Left lung (tissue), 10 donors: Measurements from ENCODE around the gene ZNF492. TPM values are rescaled to one million over a fixed set of nuclear protein-coding genes. Genes with fewer than 3 reads are reported as not detected.

Experiments
- ATAC-seq: fragments of 200-7000 bp; cut with Tn5 transposase; one replicate; pipeline ENCODE4 v1.9.1; 2020; ENCODE audit warnings: moderate library complexity
- DNase-seq, 4 donors: peaks; one replicate each; pipeline ENCODE4 v3.0.0-alpha.2; 2013 to 2020
- H3K27ac ChIP-seq, 2 donors: fragments of 200-600 bp; sonication (generic) in 1 of 2; one replicate each; pipeline versions ENCODE4 v1.5.0 to v1.8.0; 2020 to 2021
- H3K27me3 ChIP-seq, 2 donors: fragments of 200-600 bp; sonication (generic) in 1 of 2; one replicate each; pipeline versions ENCODE4 v1.5.0 to v1.8.0; 2020 to 2021
- H3K36me3 ChIP-seq, 2 donors: fragments of 200-600 bp; sonication (generic) in 1 of 2; one replicate each; pipeline versions ENCODE4 v1.5.0 to v1.8.0; 2020 to 2021
- H3K4me1 ChIP-seq, 2 donors: fragments of 200-600 bp; one replicate each; pipeline ENCODE4 v1.8.0; 2021
- H3K4me3 ChIP-seq, 2 donors: fragments of 200-600 bp; sonication (generic) in 1 of 2; one replicate each; pipeline versions ENCODE4 v1.5.0 to v1.8.0; 2020 to 2021; ENCODE audit warnings: mild to moderate bottlenecking in 1 of 2
- H3K9me3 ChIP-seq, 2 donors: fragments of 200-600 bp; sonication (generic) in 1 of 2; one replicate each; pipeline versions ENCODE4 v1.5.0 to v1.8.0; 2020 to 2021
- CTCF ChIP-seq, 2 donors: fragments of 200-600 bp; sonication (generic) in 1 of 2; IDR thresholded peaks; one replicate each; pipeline versions ENCODE4 v1.5.0 to v1.8.0; 2021; ENCODE audit warnings: antibody characterized with exemption in 2 of 2
- intact Hi-C, 2 donors: fragments of 100-400 bp; cut with DNase I; formaldehyde crosslinking; loops; one replicate each; pipeline versions ENCODE4 v1.11.2 to v1.14.2; 2022
- polyA plus RNA-seq, 6 donors: library from polyadenylated mRNA; unstranded; fragments of 120-200 nt; gene quantifications; one replicate each; pipeline ENCODE4 v1.2.1, GENCODE V29; 2013; ENCODE audit not compliant: insufficient read length in 6 of 6
- total RNA-seq, 2 donors: library from RNA; stranded (reverse); fragmentation: NEBNext Ultra II Directional; extraction: Animal tissue kit (Norgen Biotek cat#: 25700); gene quantifications; one replicate each; pipeline ENCODE4 v1.2.1, GENCODE V29; 2021
- donor health status: DM: no; HTN: yes; CAD: no.
- donor health status: DM: no; HTN: no; CAD: no.

Gene ZNF492
- total and polyA plus RNA-seq, 8 donors: 0.23 to 3.8 (median 2.2) TPM

DNA sequence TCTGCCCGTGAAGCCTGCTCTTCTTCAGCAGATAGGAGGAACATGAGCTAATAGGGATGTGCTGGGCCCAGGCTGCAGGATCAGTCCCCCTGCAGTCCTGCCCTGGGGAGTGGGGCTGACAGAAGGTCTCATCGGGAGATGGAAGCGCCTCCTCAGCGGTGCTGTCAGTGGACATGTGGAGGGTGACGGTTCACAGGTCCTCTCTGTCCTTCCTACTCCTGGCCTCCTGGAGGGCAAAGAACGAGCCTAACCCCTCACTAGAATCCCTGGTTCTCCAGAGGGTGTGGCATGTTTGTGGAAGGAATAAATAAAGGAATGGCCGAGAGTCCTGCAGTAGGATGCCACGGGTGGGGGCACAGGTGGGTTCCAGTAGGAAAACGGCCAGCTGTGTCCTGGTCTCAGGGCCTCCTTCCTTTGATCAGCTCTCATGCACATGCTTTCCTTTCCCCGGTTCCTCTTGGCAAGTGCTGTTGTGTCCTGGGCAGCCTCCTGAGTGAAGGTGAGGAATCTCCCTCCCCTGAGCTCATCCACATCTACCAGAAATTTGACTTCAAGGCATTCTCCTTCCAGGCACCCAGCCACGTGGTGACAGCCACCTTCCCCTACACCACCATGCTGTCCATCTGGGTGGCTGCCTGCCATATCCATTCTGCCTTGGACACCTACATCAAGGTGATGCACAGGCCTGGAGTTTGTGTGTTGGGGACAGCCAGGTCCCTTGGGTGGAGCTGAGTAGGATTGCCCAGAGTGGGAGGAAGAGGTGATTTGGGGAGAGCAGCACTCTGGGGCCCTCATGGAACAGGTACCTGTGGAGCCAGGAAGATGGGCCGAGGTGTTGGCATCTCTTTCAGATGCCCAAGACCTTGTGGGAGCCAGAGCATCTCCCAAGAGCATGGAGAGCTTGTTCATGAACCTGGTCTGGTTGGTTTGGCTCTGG, 28.6 kb upstream of the ZNF492 start:
- H3K27ac ChIP-seq: no peak overlapping the region
- intact Hi-C loops: no loop called here
- H3K27me3 ChIP-seq: peaks cover 0 to 6% of the 10 kb centered on the region in 2 donors
- DNase-seq: no peak
- peaks cover 0 to 74% of the 10 kb centered on the region in 2 donors for H3K9me3 ChIP-seq
- no peak for TF ChIP-seq CTCF (IDR thresholded peaks at IDR 0.05)
- H3K36me3 ChIP-seq: no peaks in the 10 kb centered on the region
- ATAC-seq: no peak
- no peaks in the 10 kb centered on the region for H3K4me1 ChIP-seq
- H3K4me3 ChIP-seq: no peak overlapping the region

- Histone ChIP-seq H3K27me3 (no peaks in the 10 kb centered on the region), H3K4me1 (no peaks in the 10 kb centered on the region), H3K27ac (no peak overlapping the region), H3K36me3 (no peaks in the 10 kb centered on the region), H3K4me3 (no peak overlapping the region), H3K9me3 (peaks cover 0 to 72% of the 10 kb centered on the region in 2 donors)
- ATAC-seq: no peak
- no peak for DNase-seq
- TF ChIP-seq CTCF (IDR thresholded peaks at IDR 0.05): no peak
- intact Hi-C loops: no loop called here
These were observed 27.9 kb upstream of the ZNF492 start for GRCh38 chr19:22606212-22606553.

DNA sequence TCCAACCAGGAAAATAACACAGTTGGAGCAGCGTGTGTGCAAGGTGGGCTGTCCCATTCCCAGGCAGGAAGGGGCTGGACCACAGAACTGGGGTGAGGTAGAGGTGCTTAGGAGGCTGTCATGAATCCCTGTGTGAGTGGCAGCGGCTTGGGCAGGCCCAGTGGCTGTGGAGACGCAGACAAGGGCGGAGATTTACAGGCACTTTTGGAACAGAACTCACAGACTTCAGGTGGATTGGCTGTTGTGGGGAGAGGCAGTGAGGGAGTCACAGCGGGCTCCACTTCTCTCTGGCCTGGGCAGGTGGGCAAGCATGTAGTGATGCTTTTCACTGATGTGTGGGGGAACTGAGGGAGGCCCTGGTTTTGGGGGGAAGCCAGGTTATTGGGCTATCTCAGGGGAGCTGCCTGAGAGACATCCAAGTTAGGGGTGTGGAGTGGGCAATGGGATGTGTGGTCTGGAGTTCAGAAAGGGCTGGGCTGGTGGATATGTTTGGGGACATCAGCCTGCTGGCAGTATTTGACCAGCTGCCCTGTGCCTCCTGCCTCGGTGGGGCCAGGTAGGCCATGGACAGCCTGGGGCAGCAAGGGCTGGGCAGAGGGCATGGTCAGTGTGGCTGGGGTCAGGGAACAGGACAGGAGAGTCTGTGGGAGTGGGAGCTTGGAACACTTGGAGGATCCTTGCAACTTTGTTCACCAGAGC, 27.0 kb upstream of the ZNF492 start:
- intact Hi-C loops: no loop called here
- Histone ChIP-seq H3K4me1 (no peaks in the 10 kb centered on the region), H3K36me3 (no peaks in the 10 kb centered on the region), H3K27me3 (no peaks in the 10 kb centered on the region), H3K9me3 (peaks cover 0 to 72% of the 10 kb centered on the region in 2 donors), H3K4me3 (no peak overlapping the region), H3K27ac (no peak overlapping the region)
- ATAC-seq: no peak
- DNase-seq: no peak
- no peak for TF ChIP-seq CTCF (IDR thresholded peaks at IDR 0.05)

DNA sequence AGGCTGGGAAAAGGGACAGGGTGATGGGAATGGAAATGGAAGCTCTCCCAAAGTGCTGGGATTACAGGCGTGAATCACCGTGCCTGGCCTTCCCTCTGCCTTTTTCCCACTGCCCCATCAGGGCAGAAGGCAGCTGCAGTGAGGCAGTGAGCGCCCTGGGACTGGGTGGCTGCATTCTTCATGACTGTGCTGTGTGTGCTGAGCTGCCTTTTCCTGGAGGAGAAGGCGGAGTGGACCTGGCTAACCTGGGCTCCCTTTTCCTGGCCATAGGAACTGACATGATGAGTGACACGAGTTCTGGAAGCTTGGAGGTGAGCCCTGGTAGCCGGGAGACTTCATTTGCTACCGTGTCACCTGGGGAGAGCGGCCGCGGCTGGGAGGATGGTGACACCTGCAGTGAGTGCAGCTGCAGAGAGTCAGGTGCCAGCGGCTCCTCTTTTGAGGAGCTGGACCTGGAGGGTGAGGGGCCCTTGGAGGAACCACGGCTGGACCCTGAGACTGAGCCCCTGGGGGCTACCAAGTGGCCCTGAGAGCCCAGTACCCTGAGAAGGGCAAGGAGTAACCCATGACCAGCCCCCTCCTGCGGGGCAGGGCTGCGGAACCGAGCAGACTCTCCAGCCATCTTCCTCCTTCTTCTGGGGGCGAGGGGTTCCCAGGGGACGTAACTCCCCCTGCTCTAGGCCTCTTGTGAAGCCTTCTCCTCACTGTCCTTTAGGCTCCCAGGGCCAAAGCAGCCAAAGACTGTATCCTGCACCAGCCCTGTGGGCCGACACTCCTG, 26.3 kb upstream of the ZNF492 start:
- ATAC-seq (no peak), DNase-seq (no peak)
- intact Hi-C loops: no loop called here
- Histone ChIP-seq H3K4me1 (no peaks in the 10 kb centered on the region), H3K4me3 (no peak overlapping the region), H3K27ac (no peak overlapping the region), H3K27me3 (no peaks in the 10 kb centered on the region), H3K9me3 (peaks cover 0 to 71% of the 10 kb centered on the region in 2 donors), H3K36me3 (no peaks in the 10 kb centered on the region)
- no peak for TF ChIP-seq CTCF (IDR thresholded peaks at IDR 0.05)
